GM12878 (cell line): Measurements from ENCODE around the gene TBC1D19. TPM values are rescaled to one million over a fixed set of nuclear protein-coding genes. Genes with fewer than 3 reads are reported as not detected.

ENCODE experiments used
- ATAC-seq: fragments of 200-7000 bp; cut with Tn5 transposase; 3 replicates; pipeline ENCODE4 v1.9.1; 2020; ENCODE audit warnings: mild to moderate bottlenecking, moderate library complexity
- BruUV-seq: library from RNA; stranded (reverse); fragments of 400-500 nt; replicated peaks from 2 replicates; lab custom pipeline; 2021; lab: Mats Ljungman, UMichigan
- CTCF ChIA-PET: fragments of 300-600 bp; sonication (Branson Sonifier 250); formaldehyde crosslinking; extraction: SDS; loops from one replicate; lab custom pipeline; 2021; ENCODE audit warnings: inconsistent platforms; lab: Yijun Ruan, JAX
- POLR2A ChIA-PET: fragments of 350-600 bp; formaldehyde crosslinking; extraction: SDS; loops from one replicate; lab custom pipeline; 2021; ENCODE audit warnings: inconsistent platforms; lab: Charles Lee
- RAD21 ChIA-PET: fragments of 300-600 bp; sonication (Branson Sonifier 250); formaldehyde crosslinking; loops from one replicate; lab custom pipeline; 2023; ENCODE audit warnings: antibody characterized with exemption; ENCODE audit not compliant: unreplicated experiment; lab: Charles Lee
- SMC1A ChIA-PET: fragments of 300-600 bp; sonication (Branson Sonifier 250); formaldehyde crosslinking; loops from one replicate; lab custom pipeline; 2023; ENCODE audit not compliant: unreplicated experiment, uncharacterized antibody; lab: Charles Lee
- DNase-seq: peaks from one replicate; pipeline ENCODE4 v3.0.0-alpha.2; 2011; ENCODE audit warnings: low read depth, low spot score
- FAIRE-seq: peaks from 3 replicates; lab custom pipeline; 2011; peaks lifted over from hg19 to GRCh38; lab: Jason Lieb, UNC
- H2AFZ ChIP-seq: 2 replicates; pipeline ENCODE4 v1.6.0; 2011; ENCODE audit warnings: low read depth, low read length, control low read depth; ENCODE audit not compliant: control insufficient read depth
- H3K27ac ChIP-seq: 2 replicates; pipeline ENCODE4 v1.5.1; 2011; ENCODE audit warnings: control low read depth; ENCODE audit not compliant: control insufficient read depth, insufficient read depth
- H3K27me3 ChIP-seq, 2 experiments: replicated peaks in 1 of 2; 2 replicates each; pipeline versions ENCODE4 v1.6.0 to v1.6.1; 2011; ENCODE audit warnings: low read length in 1 of 2; ENCODE audit not compliant: control insufficient read depth in 2 of 2, insufficient read depth in 2 of 2
- H3K36me3 ChIP-seq, 2 experiments: 2 replicates each; pipeline ENCODE4 v1.5.1; 2011; ENCODE audit warnings: low read length in 1 of 2; ENCODE audit not compliant: control insufficient read depth in 2 of 2, insufficient read depth in 2 of 2
- H3K4me1 ChIP-seq: 2 replicates; pipeline ENCODE4 v1.6.1; 2011; ENCODE audit warnings: mild to moderate bottlenecking, low read length, moderate library complexity, mixed read lengths; ENCODE audit not compliant: control insufficient read depth, insufficient read depth
- H3K4me2 ChIP-seq: 2 replicates; pipeline ENCODE4 v1.6.0; 2011; ENCODE audit warnings: control low read depth; ENCODE audit not compliant: control insufficient read depth, insufficient read depth
- H3K4me3 ChIP-seq: fragments of 200-600 bp; sonication (generic); 2 replicates; pipeline ENCODE4 v1.5.1; 2016
- H3K79me2 ChIP-seq: 2 replicates; pipeline ENCODE4 v1.6.0; 2011; ENCODE audit warnings: low read length; ENCODE audit not compliant: control insufficient read depth, insufficient read depth
- H3K9ac ChIP-seq: 2 replicates; pipeline ENCODE4 v1.8.0; 2011; ENCODE audit warnings: low read length, control low read depth, mixed read lengths; ENCODE audit not compliant: control insufficient read depth, insufficient read depth
- H3K9me3 ChIP-seq: replicated peaks from 3 replicates; pipeline ENCODE4 v1.5.1; 2011; ENCODE audit warnings: mild to moderate bottlenecking, low read length; ENCODE audit not compliant: control insufficient read depth, insufficient read depth
- H4K20me1 ChIP-seq: 2 replicates; pipeline ENCODE4 v1.6.0; 2011; ENCODE audit not compliant: control insufficient read depth, insufficient read depth
- ATF2 ChIP-seq: IDR thresholded peaks from 2 replicates; pipeline ENCODE4 v1.6.1; 2012; ENCODE audit warnings: low read length, inconsistent platforms
- CREB1 ChIP-seq: IDR thresholded peaks from 2 replicates; pipeline ENCODE4 v1.6.1; 2012; ENCODE audit warnings: low read depth, mild to moderate bottlenecking, inconsistent platforms
- CTCF ChIP-seq, 3 experiments: IDR thresholded peaks in 2 of 3; conservative IDR thresholded peaks in 1 of 3; 2 replicates each; pipeline ENCODE4 v1.5.1; 2011; ENCODE audit warnings: low read depth in 3 of 3, low read length in 3 of 3, mild to moderate bottlenecking in 3 of 3, control low read depth in 2 of 3, moderate library complexity in 2 of 3, inconsistent platforms in 1 of 3, mixed read lengths in 1 of 3; ENCODE audit not compliant: control insufficient read depth in 2 of 3, insufficient read depth in 1 of 3; ENCODE audit errors: extremely low read depth in 1 of 3
- ELK1 ChIP-seq: IDR thresholded peaks from 2 replicates; pipeline ENCODE4 v1.6.1; 2012; ENCODE audit warnings: low read depth, low read length, improper control_type of control experiment
- ESRRA ChIP-seq: IDR thresholded peaks from 2 replicates; pipeline ENCODE4 v1.6.1; 2012; ENCODE audit warnings: mild to moderate bottlenecking, low read length, improper control_type of control experiment
- HCFC1 ChIP-seq: fragments of 150-350 bp; IDR thresholded peaks from 2 replicates; pipeline ENCODE4 v1.6.1; 2014; ENCODE audit warnings: low read length
- HDAC6 ChIP-seq: fragments of 200-600 bp; sonication (generic); IDR thresholded peaks from one replicate; pipeline ENCODE4 v1.8.0; 2017; ENCODE audit warnings: antibody characterized with exemption; ENCODE audit not compliant: unreplicated experiment
- IKZF2 ChIP-seq, 2 experiments: fragments of 450-650 bp; IDR thresholded peaks; 2 replicates each; pipeline ENCODE4 v1.6.1; 2017; ENCODE audit warnings: mild to moderate bottlenecking in 2 of 2, moderate library complexity in 2 of 2
- JUND ChIP-seq: IDR thresholded peaks from 2 replicates; pipeline ENCODE4 v1.6.1; 2012; ENCODE audit warnings: low read depth, mild to moderate bottlenecking, low read length, improper control_type of control experiment, moderate library complexity
- KDM1A ChIP-seq: fragments of 200-600 bp; sonication (generic); IDR thresholded peaks from 2 replicates; pipeline ENCODE4 v1.6.1; 2016; ENCODE audit warnings: borderline replicate concordance
- MEF2A ChIP-seq: IDR thresholded peaks from 2 replicates; pipeline ENCODE4 v1.6.1; 2011; ENCODE audit warnings: low read depth, mild to moderate bottlenecking, low read length, moderate library complexity; ENCODE audit not compliant: insufficient read depth
- NFYB ChIP-seq: IDR thresholded peaks from 2 replicates; pipeline ENCODE4 v1.6.1; 2011; ENCODE audit warnings: low read depth, mild to moderate bottlenecking, low read length, improper control_type of control experiment, moderate library complexity; ENCODE audit not compliant: insufficient read depth
- RAD51 ChIP-seq: fragments of 450-650 bp; IDR thresholded peaks from 2 replicates; pipeline ENCODE4 v1.6.1; 2016; ENCODE audit warnings: moderate library complexity, mild to moderate bottlenecking, inconsistent platforms
- RB1 ChIP-seq: fragments of 450-650 bp; formaldehyde crosslinking; IDR thresholded peaks from 2 replicates; pipeline ENCODE4 v1.6.1; 2017; ENCODE audit warnings: mild to moderate bottlenecking, borderline replicate concordance
- RELA ChIP-seq: fragments of 450-650 bp; IDR thresholded peaks from 2 replicates; pipeline ENCODE4 v1.8.0; 2014; ENCODE audit warnings: borderline replicate concordance; ENCODE audit not compliant: partially characterized antibody
- SIN3A ChIP-seq: IDR thresholded peaks from 2 replicates; pipeline ENCODE4 v1.6.1; 2012; ENCODE audit warnings: low read depth, low read length, improper control_type of control experiment
- TAF1 ChIP-seq: IDR thresholded peaks from 2 replicates; pipeline ENCODE4 v1.6.1; 2011; ENCODE audit warnings: mild to moderate bottlenecking, low read depth, low read length, borderline replicate concordance
- ZNF274 ChIP-seq: IDR thresholded peaks from one replicate; pipeline ENCODE4 v1.8.0; 2011; ENCODE audit not compliant: insufficient read length, insufficient read depth
- WGBS: methylation state at CpG from one replicate; pipeline ENCODE4 v1.1.6; 2016; ENCODE audit warnings: low lambda C conversion rate; ENCODE audit not compliant: insufficient replicate concordance, insufficient coverage; ENCODE audit errors: missing lambda C conversion rate; 5-methylcytosine and 5-hydroxymethylcytosine counted together
- in situ Hi-C: fragments of 300-500 bp; cut with MboI; formaldehyde crosslinking; loops from 9 replicates; pipeline ENCODE4 v1.14.3; 2018; ENCODE audit warnings: mixed read lengths
- intact Hi-C: fragments of 100-400 bp; cut with micrococcal nuclease; formaldehyde crosslinking; loops from one replicate; pipeline ENCODE4 v1.14.2; 2022; ENCODE audit not compliant: unreplicated experiment
- polyA plus RNA-seq, 11 experiments: library from polyadenylated mRNA; depleted of rRNA in 4 of 11; unstranded in 6 of 11; stranded (reverse) in 5 of 11; fragments of >200 nt; fragmentation: Nextera tagmentation in 4 of 11; fragmentation: Illumina TruSeq in 1 of 11; extraction: Ambion mirVana in 4 of 11; extraction: Trizol in 1 of 11; gene quantifications; 1 replicate in 1 of 11; 2 replicates in 10 of 11; pipeline versions ENCODE4 v1.2.1 to v1.2.3, GENCODE V29; 2011 to 2016; ENCODE audit warnings: inconsistent platforms in 2 of 11, missing spikeins in 2 of 11, low read depth in 1 of 11
- total RNA-seq, 4 experiments: library from RNA; depleted of rRNA in 3 of 4; stranded (reverse); fragments of >200 nt in 3 of 4; fragmentation: Illumina TruSeq in 1 of 4; extraction: Trizol in 1 of 4; gene quantifications; 2 replicates each; pipeline versions ENCODE4 v1.2.1 to v1.2.3, GENCODE V29; 2013 to 2021

The TBC1D19 gene
- total and polyA plus RNA-seq, 10 of the 15 experiments (the other 5 are each of a cell fraction or from before 2014, with no cell fraction given) = 0.29 to 3.9 (median 2.1) TPM

GRCh38 chr4:26785312-26785711, 201.4 kb downstream of the TBC1D19 start:
- H3K79me2 ChIP-seq = no peaks in the 10 kb centered on the region
- WGBS = 66% methylated on average over 4 of the region's 4 CpGs
- CTCF ChIA-PET = no interaction called here
- RAD21 ChIA-PET = interaction anchor here (1.9 kb wide), 1 partner anchor 72 kb away, joined by 6 read pairs; no protein-coding TSS in a partner anchor
- ATAC-seq = no peak
- H3K4me3 ChIP-seq = no peak overlapping the region
- FAIRE-seq = no peak
- DNase-seq = no peak
- SMC1A ChIA-PET = interaction anchor here (1.6 kb wide), 1 partner anchor 225 kb away, joined by 6 read pairs; no protein-coding TSS in a partner anchor
- TF ChIP-seq RELA (no peak), ESRRA (no peak), SIN3A (no peak), NFYB (no peak), IKZF2 (IDR thresholded peaks at IDR 0.05) (no peak), HDAC6 (no peak), JUND (no peak), CTCF (IDR thresholded peaks at IDR 0.05 in 2 of 3, conservative IDR thresholded peaks at IDR 0.05 in 1 of 3; ENCODE audit: control insufficient read depth in 2 of 3, extremely low read depth in 1 of 3, insufficient read depth in 1 of 3, low read depth in 3 of 3, low read length in 3 of 3) (no peak), MEF2A (no peak), ATF2 (no peak), TAF1 (no peak), KDM1A (no peak), RB1 (no peak), HCFC1 (no peak), RAD51 (no peak), CREB1 (no peak), ELK1 (no peak), ZNF274 (no peak)
- H3K27me3 ChIP-seq = no peaks in the 10 kb centered on the region
- H3K9me3 ChIP-seq = no peaks in the 10 kb centered on the region
- intact Hi-C loops = no loop called here
- no TSS peak for BruUV-seq
- no peak overlapping the region for H3K4me2 ChIP-seq
- H3K27ac ChIP-seq = no peak overlapping the region
- H2AFZ ChIP-seq = no peak overlapping the region
- no peak overlapping the region for H3K9ac ChIP-seq
- H4K20me1 ChIP-seq = no peaks in the 10 kb centered on the region
- POLR2A ChIA-PET = no interaction called here
- H3K36me3 ChIP-seq = no peaks in the 10 kb centered on the region
- H3K4me1 ChIP-seq = peaks cover 7% of the 10 kb centered on the region
- in situ Hi-C loops = no loop called here
